ENCODE results near the gene GFRA1. TPM values are rescaled to one million over a fixed set of nuclear protein-coding genes. Genes with fewer than 3 reads are reported as not detected.

The GFRA1 gene
- total and polyA plus RNA-seq, 2 of the 4 experiments (the other 2 are of a cell fraction) = 9.1 to 9.3 TPM

GRCh38 chr10:116141855-116142254, 131.2 kb downstream of the GFRA1 start:
- Histone ChIP-seq H3K4me3 (ENCODE audit: insufficient read depth, low read depth, low read length) (no peak overlapping the region), H2AK9ac (replicated peaks; ENCODE audit: low read depth, low read length, poor library complexity) (no peak overlapping the region), H2BK15ac (ENCODE audit: low read depth, low read length) (no peak overlapping the region), H2BK120ac (ENCODE audit: low read depth, low read length) (no peak overlapping the region), H3K4me2 (ENCODE audit: low read depth, low read length) (no peak overlapping the region), H3K27ac (ENCODE audit: insufficient read depth, low read length) (no peak overlapping the region), H3K9ac (ENCODE audit: low read depth, low read length) (no peak overlapping the region), H3K4me1 (ENCODE audit: control insufficient read depth, insufficient read depth, low read length) (no peaks in the 10 kb centered on the region), H3K9me1 (ENCODE audit: insufficient read depth, low read length) (no peaks in the 10 kb centered on the region), H3K36me3 (ENCODE audit: control insufficient read depth, insufficient read depth, low read length) (no peaks in the 10 kb centered on the region), H2BK5ac (ENCODE audit: low read depth, low read length, poor library complexity, severe bottlenecking) (no peak overlapping the region), H3K4ac (ENCODE audit: low read depth, low read length) (no peak overlapping the region), H4K8ac (ENCODE audit: low read depth in 2 of 2, low read length in 2 of 2) (no peak overlapping the region), H3K18ac (ENCODE audit: low read depth, low read length) (no peak overlapping the region), H3K79me1 (ENCODE audit: low read depth in 1 of 2, low read length in 2 of 2) (no peaks in the 10 kb centered on the region), H3K56ac (ENCODE audit: extremely low read depth, insufficient read depth, low read length) (no peak overlapping the region), H2AK5ac (ENCODE audit: low read depth, low read length) (no peak overlapping the region), H3K14ac (replicated peaks; ENCODE audit: low read depth, low read length) (no peak overlapping the region), H2BK20ac (ENCODE audit: low read depth, low read length) (no peak overlapping the region), H3K23ac (ENCODE audit: low read depth, low read length) (no peak overlapping the region), H4K20me1 (ENCODE audit: insufficient read depth, low read length) (no peaks in the 10 kb centered on the region), H4K5ac (ENCODE audit: low read depth, low read length) (no peak overlapping the region), H4K91ac (ENCODE audit: insufficient read depth, low read depth, low read length) (no peak overlapping the region), H3K9me3 (ENCODE audit: control insufficient read depth, insufficient read depth, low read length) (no peaks in the 10 kb centered on the region), H2AFZ (replicated peaks; ENCODE audit: low read length, poor library complexity) (no peak overlapping the region), H3K27me3 (ENCODE audit: control insufficient read depth, insufficient read depth, low read length) (no peaks in the 10 kb centered on the region)
- in situ Hi-C loops (cut with MboI; ENCODE audit: low sequenced_read_pairs) (no loop called here), dilution Hi-C loops (cut with HindIII; ENCODE audit: low sequenced_read_pairs, unreplicated experiment) (no loop called here), intact Hi-C loops (cut with micrococcal nuclease) (no loop called here)
- CTCF ChIA-PET = interaction anchor here (0.6 kb wide), 1 partner anchor 152 kb away, joined by 3 read pairs; no protein-coding TSS in a partner anchor
- no TSS peak for BruUV-seq (replicated peaks)
- POLR2A ChIA-PET (ENCODE audit: unreplicated experiment) = no interaction called here
- DNase-seq = no peak
- TF ChIP-seq FOS (IDR thresholded peaks at IDR 0.05; ENCODE audit: low read depth, low read length) (no peak), BHLHE40 (IDR thresholded peaks at IDR 0.05; ENCODE audit: low read depth, low read length) (no peak)
- 86% methylated on average over 2 of the region's 5 CpGs; no CpG with 5 or more reads in 1 of the 2 experiments for WGBS, 2 experiments (ENCODE audit: extremely low coverage in 2 of 2, insufficient read length in 1 of 2)
- no peak for ATAC-seq (ENCODE audit: low read depth)
